AG10803 (cell line): ENCODE measurements around the gene SGF29.

Source experiments
- DNase-seq: peaks from one replicate; pipeline ENCODE4 v3.0.0; 2010; ENCODE audit warnings: low read depth
- H3K4me3 ChIP-seq: 2 replicates; pipeline ENCODE4 v1.5.1; 2011; ENCODE audit warnings: mild to moderate bottlenecking, low read length, control low read depth
- TF ChIP-seq, protein P1 (sequence below): conservative IDR thresholded peaks from 2 replicates; pipeline ENCODE4 v1.5.1; 2011; ENCODE audit warnings: mild to moderate bottlenecking, low read length, control low read depth, inconsistent platforms

The SGF29 gene

DNA sequence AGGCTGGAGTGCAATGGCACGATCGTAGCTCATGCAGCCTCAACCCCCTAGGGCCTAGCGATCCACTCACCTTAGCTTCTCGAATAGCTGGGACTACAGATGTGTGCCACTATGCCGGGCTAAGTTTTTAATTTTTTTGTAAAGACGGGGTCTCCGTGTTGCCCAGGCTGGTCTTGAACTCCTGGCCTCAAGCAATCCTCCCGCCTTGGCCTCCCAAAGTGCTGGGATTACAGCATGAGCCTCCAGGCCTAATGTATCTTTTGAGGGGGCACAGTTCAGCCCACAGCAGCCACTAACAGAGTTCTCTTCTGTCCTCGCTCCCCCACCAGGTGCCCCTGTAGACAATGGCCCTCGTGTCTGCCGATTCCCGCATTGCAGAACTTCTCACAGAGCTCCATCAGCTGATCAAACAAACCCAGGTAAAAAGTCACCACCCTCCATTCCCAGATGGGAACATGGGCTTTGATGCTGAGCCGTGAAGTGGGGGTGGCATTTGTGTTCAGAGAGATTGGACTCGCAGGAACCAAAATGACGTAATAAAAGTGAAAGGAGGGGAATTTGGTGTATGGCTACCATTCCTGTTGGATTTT lies 27.1 kb downstream of the SGF29 start:
- no peak for DNase-seq
- H3K4me3 ChIP-seq = no peak overlapping the region
- TF ChIP-seq, protein P1, sequence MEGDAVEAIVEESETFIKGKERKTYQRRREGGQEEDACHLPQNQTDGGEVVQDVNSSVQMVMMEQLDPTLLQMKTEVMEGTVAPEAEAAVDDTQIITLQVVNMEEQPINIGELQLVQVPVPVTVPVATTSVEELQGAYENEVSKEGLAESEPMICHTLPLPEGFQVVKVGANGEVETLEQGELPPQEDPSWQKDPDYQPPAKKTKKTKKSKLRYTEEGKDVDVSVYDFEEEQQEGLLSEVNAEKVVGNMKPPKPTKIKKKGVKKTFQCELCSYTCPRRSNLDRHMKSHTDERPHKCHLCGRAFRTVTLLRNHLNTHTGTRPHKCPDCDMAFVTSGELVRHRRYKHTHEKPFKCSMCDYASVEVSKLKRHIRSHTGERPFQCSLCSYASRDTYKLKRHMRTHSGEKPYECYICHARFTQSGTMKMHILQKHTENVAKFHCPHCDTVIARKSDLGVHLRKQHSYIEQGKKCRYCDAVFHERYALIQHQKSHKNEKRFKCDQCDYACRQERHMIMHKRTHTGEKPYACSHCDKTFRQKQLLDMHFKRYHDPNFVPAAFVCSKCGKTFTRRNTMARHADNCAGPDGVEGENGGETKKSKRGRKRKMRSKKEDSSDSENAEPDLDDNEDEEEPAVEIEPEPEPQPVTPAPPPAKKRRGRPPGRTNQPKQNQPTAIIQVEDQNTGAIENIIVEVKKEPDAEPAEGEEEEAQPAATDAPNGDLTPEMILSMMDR = no peak

DNA sequence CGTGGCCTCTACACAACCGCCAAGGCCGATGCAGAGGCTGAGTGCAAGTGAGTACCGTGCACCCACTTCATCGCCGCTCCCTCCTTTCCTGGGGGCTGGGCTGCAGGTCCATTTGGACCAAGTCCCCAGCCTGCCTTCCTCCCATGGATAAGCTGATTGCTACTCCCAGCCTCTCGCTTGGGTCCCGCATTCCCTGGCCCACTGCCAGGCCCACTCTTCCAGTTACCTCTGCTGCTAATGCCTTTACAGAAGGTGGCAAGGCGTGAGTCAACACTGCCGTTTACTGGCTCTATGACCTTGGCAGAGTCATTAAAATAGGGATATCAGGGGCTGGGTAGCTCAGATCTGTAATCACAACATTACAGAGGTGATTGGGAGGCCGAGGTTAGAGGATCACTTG lies 32.0 kb downstream of the SGF29 start:
- H3K4me3 ChIP-seq = no peak overlapping the region
- TF ChIP-seq, protein P1 = no peak
- DNase-seq = no peak

DNA sequence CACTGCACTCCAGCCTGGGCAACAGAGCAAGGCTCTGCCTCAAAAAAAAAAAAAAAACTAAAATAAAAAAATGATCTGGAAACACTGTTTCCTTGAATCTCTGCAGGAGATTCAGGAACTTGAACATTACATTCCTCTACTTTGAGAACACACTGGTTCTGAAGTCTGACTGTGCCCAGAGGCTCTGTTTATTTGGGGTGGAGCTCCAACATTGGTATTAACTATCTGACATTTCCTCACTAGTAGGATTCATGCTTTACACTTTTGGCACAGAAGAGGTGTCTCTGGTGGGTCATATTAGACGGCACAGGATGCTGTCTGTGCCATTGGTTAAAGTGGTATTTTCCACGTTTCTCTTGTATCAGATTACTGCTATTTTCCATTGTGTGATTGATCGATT lies 32.7 kb downstream of the SGF29 start:
- H3K4me3 ChIP-seq = no peak overlapping the region
- TF ChIP-seq, protein P1 = no peak
- no peak for DNase-seq

DNA sequence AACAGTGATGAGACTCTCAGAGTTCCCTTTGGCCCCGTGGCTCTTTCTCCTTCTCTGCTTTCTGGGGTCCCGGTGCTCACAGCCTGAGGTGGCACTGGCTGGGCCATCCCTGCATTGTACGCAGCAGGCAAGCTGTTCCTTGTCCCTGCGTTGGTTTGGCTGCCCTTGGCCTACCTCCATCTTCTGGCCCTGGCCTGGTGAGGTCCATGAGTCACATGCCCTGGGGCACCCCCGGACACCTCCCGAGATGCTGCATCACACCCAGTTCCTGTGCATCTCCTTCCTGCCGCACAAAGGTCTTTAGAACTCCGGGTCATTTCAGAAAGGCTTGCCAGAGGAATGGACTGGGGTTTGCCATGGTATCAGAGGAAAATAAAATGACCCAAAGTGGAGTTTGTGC lies 33.7 kb downstream of the SGF29 start:
- TF ChIP-seq, protein P1 = no peak
- no peak for DNase-seq
- no peak overlapping the region for H3K4me3 ChIP-seq

DNA sequence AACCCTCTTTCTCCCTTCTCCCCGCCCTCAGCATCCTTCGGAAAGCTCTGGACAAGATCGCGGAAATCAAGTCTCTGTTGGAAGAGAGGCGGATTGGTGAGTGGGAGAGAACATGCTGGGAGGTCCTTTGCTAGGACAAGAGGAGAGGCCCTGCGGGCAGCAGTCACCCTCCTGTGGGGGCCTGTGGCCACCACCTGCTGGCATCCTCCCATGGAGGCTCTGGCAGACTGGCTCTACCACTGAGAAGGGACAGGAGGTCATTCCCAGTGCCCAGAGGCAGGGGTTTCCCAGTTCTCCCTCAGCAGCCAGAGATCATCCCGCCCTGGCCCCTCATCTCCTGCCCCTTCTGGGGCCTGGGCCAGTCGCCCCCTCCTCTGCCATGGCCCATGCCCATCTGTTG lies 35.3 kb downstream of the SGF29 start:
- no peak overlapping the region for H3K4me3 ChIP-seq
- no peak for DNase-seq
- TF ChIP-seq, protein P1 = no peak

DNA sequence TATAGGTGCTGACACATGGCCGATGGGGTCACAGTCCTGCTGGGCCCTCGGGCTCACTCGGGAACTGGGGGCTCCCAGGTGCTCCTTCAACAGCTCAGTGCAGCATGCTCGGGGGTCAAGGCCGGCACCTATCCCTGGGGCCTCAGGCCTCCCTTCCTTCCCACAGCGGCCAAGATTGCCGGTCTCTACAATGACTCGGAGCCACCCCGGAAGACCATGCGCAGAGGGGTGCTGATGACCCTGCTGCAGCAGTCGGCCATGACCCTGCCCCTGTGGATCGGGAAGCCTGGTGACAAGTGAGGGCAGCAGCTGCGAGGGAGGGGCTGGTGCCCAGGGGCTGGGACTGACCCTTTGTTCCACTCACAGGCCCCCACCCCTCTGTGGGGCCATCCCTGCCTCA lies 36.2 kb downstream of the SGF29 start:
- DNase-seq = no peak
- TF ChIP-seq, protein P1 = no peak

DNA sequence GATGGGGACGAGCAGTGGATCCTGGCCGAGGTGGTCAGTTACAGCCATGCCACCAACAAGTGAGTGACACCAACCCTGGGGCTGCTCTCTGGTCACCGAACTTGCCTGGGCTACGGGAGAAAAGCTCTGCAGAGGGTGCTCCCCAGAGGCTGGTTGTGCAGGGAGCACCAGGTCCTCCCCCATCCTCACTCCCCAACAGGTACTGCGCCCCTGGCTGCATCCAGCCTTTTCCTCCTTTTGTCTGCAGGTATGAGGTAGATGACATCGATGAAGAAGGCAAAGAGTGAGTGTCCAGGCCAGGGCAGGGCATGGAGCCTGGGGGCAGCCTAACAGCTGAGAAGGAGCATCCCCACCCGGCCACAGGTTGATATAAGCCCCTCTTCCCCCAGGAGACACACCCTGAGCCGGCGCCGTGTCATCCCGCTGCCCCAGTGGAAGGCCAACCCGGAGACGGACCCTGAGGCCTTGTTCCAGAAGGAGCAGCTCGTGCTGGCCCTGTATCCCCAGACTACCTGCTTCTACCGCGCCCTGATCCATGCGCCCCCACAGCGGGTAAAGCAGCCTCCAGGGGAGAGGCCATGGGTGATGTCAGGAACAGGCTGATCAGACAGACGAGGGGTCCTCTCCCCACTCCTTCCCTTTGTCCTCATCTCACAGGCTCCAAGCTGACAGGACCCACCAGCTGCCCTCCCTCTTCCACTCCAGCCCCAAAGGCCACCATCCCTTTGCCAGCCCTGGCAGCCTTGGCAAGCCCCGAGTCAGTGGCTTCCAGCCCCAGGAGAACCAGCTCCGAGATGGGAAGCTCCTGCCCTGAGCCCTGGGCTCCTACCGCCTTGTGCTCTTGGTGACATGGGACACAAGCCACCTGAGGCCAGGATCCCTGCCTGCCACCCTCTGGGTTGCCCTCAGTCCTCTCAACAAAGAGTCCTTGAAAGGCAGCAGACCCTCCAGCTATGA lies 36.9 kb downstream of the SGF29 start:
- TF ChIP-seq, protein P1 = no peak
- no peak for DNase-seq
- no peak overlapping the region for H3K4me3 ChIP-seq

More for the DNA sequence above, 36.2 kb downstream of the SGF29 start:
- H3K4me3 ChIP-seq = no peak overlapping the region
